Measurements from ENCODE around the gene SLC25A13.

Gene SLC25A13

DNA sequence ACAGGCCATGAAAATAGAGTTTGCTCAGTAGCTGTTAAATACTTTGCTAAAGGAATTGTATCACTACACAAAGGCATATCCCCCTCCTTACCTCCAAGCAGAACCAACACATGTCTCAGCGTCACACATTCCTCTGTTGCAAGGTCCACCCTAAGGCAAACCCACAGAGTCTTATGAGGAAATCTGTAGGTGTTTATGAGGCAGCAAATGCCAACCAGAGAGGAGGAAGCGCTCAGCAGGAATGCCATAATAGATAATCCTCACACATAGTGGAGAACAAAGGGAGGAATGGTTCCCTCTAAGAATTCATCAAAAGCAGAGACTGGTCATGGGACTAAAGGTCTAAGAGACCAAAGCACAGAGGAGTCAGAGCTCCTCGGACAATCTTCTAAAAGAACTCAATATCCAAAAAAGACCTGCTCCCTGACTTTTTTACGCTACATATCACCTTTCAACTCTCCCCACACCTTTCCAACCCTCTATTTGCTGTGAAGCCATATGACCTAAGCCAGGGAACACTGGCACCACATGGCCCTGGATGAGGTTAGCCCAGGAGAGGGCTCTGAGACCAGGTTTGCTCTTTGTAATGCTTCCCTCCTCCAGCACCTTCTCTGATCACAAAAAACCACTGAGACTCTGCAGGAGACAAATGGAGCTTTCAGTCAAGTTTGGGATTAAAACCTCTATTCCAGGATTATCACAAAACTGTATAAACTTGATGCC lies 7.3 kb downstream of the SLC25A13 start:
- peak; percentile 64 for DNase-seq (ENCODE audit: low read depth)
- TF ChIP-seq, protein P1, sequence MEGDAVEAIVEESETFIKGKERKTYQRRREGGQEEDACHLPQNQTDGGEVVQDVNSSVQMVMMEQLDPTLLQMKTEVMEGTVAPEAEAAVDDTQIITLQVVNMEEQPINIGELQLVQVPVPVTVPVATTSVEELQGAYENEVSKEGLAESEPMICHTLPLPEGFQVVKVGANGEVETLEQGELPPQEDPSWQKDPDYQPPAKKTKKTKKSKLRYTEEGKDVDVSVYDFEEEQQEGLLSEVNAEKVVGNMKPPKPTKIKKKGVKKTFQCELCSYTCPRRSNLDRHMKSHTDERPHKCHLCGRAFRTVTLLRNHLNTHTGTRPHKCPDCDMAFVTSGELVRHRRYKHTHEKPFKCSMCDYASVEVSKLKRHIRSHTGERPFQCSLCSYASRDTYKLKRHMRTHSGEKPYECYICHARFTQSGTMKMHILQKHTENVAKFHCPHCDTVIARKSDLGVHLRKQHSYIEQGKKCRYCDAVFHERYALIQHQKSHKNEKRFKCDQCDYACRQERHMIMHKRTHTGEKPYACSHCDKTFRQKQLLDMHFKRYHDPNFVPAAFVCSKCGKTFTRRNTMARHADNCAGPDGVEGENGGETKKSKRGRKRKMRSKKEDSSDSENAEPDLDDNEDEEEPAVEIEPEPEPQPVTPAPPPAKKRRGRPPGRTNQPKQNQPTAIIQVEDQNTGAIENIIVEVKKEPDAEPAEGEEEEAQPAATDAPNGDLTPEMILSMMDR (conservative IDR thresholded peaks at IDR 0.05; ENCODE audit: low read depth, low read length): no peak
- H3K4me3 ChIP-seq (ENCODE audit: low read depth, low read length): no peak overlapping the region

DNA sequence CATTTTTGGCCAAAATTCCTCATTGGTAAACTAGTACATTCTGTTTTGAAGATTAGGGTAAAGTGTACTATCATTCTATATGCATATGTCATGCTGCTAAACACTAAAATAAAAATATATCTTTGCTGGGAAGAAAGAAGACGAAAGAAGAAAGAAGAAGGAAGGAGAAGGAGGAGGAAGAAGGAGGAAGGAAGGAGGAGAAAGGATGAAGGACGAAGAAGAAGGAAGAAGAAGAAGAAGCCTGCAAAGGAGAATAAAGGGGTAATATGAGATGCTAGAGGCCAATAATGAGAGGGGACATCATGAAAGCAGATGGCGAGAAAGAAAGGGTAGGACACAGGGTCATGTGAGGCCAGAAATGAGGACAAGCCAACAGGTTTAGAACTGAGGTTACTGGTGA lies 8.0 kb downstream of the SLC25A13 start:
- no peak for DNase-seq (ENCODE audit: low read depth)
- TF ChIP-seq, protein P1 (conservative IDR thresholded peaks at IDR 0.05; ENCODE audit: low read depth, low read length): no peak
- no peak overlapping the region for H3K4me3 ChIP-seq (ENCODE audit: low read depth, low read length)

DNA sequence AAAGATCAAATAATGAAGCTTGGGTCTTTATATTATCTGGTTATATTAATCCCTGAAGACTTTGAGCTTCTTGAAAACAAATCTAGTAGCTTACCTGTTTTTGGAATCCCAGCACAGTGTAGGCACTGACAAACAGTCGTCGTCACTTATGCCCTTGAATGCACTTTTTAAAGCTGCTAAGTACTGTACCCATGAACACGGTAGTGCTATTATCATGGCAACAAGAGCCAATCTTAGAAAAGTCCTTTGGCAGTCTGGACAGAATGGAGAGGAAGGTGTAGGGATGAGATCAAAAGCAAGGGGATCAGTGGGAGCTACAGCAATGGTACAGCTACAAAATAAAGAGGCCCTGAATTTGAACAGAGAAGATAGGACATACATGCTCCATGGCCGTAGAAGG lies 9.4 kb downstream of the SLC25A13 start:
- DNase-seq (ENCODE audit: low read depth): no peak
- no peak overlapping the region for H3K4me3 ChIP-seq (ENCODE audit: low read depth, low read length)
- TF ChIP-seq, protein P1 (conservative IDR thresholded peaks at IDR 0.05; ENCODE audit: low read depth, low read length): no peak

GRCh38 chr7:96311967-96312366 lies 9.9 kb downstream of the SLC25A13 start:
- DNase-seq (ENCODE audit: low read depth): peak; percentile 82
- no peak overlapping the region for H3K4me3 ChIP-seq (ENCODE audit: low read depth, low read length)
- TF ChIP-seq, protein P1 (conservative IDR thresholded peaks at IDR 0.05; ENCODE audit: low read depth, low read length): no peak

DNA sequence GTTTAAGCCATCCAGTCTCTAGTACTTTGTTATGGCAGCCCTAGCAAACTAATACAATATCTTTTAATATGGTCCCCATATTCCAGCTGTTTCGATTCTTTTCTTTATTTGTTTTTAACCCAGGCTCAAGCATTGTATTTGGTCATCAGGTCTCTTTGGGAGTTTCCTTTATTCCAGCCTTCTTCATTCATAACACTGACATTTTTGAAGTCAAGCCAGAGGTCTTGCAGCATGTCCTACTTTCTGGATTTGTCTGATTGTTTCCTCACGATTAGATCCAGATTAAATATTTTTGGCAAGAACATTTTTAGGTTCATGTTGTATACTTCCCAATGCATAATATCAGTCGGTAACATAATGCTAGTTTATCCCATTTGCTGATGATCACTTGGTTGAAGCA lies 11.8 kb downstream of the SLC25A13 start:
- TF ChIP-seq, protein P1 (conservative IDR thresholded peaks at IDR 0.05; ENCODE audit: low read depth, low read length): no peak
- DNase-seq (ENCODE audit: low read depth): peak; percentile 41
- H3K4me3 ChIP-seq (ENCODE audit: low read depth, low read length): no peak overlapping the region

DNA sequence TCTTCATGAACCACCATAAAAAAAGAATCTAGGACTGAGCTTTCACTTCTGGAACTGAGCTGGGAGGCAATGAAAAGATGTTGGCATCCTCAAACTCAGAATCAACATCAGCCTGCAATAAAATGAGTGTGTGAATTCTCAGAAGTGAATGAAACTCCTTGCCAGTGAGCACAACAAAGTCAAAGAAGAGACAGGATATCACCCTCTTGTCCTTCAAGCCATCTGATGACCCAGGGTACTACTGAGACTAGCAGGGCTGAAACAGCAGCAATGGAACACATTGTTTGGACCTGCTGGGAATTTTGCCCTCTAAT lies 13.0 kb downstream of the SLC25A13 start:
- TF ChIP-seq, protein P1 (conservative IDR thresholded peaks at IDR 0.05; ENCODE audit: low read depth, low read length): no peak
- DNase-seq (ENCODE audit: low read depth): no peak
- H3K4me3 ChIP-seq (ENCODE audit: low read depth, low read length): no peak overlapping the region

DNA sequence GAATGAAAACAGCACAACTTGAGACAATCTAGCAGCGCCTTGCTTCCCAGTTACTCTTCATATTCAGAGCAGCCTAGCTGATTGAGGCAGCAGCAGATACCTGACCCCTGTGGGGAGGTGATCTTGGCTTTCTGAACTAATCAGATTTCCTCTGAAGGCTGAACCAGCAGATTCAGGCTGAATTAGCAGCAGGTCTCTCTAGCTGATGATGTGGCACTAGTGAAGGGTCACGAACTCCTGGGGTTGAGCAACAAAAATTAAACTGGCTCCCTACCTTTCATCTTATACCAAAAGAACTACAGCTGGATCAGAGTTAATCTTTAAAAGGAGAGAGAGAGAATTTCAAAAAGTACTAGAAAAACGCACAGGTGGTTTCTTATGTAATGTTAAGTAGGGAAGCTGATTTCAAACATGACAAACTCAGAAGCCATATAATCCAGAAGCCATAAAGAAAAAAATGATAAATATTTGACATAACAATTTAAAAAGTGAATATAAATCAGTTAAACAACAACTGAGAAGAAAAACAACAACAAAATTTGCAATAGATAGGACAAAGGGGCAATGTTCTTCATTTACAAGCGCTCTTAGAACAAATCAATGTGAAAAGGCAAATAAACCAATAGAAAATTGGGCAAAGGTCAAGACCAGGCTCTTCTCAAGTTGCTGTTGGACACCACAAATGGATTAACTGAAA lies 13.5 kb downstream of the SLC25A13 start:
- H3K4me3 ChIP-seq (ENCODE audit: low read depth, low read length): no peak overlapping the region
- DNase-seq (ENCODE audit: low read depth): peak; percentile 37
- TF ChIP-seq, protein P1 (conservative IDR thresholded peaks at IDR 0.05; ENCODE audit: low read depth, low read length): no peak
